HG03280 (cell line): ENCODE data around the gene COL10A1.
A peak's percentile ranks its signal among the peaks of the same experiment; 100 is the strongest.
"Not testable (repeated sequence)": the region's sequence is repeated elsewhere in the genome, so short reads cannot be mapped to it uniquely, and the experiment has no call there.

ENCODE experiments used
- ATAC-seq: cut with Tn5 transposase; IDR thresholded peaks from one replicate; pipeline ENCODE4 v1.9.1; 2021; ENCODE audit warnings: mild to moderate bottlenecking, moderate library complexity; ENCODE audit not compliant: unreplicated experiment

The COL10A1 gene

DNA sequence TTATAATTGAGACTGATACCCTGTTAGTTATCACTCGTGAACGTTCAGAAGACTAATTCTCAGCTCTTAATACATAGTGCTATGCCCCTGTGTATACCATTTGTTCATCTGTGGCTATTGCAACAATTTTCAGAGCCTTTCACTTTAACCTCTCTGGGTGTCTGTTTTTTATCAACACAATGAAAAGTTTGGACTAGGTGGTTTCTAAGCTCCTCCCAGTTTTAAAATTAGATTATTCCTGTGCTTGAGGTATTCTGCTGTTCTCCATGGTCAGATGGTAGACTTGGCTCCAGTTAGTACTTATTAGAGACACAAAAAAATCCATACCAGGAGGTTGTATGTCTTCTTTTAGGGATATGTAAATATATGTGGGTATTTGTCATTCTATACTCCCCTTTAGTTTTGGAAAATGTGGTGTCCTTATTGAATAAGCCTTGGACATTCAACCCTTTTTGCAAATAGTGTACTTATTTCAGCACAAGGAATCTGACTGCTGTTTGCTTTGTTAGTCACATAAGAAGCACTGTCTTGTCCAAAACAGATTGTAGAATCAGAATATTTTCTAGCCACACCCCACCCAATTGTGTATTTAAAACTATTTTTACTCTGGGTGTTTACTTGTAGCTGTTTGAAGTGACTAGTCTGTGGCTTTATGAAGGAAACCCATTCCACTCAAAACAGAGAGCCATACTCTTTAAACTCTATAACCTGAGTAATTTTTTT lies 2.0 kb upstream of the COL10A1 start:
- ATAC-seq = no peak

GRCh38 chr6:116120430-116120829 lies 5.5 kb downstream of the COL10A1 start:
- ATAC-seq = no peak

GRCh38 chr6:116118608-116119007 lies 7.3 kb downstream of the COL10A1 start:
- no peak for ATAC-seq

GRCh38 chr6:116115781-116116180 lies 10.2 kb downstream of the COL10A1 start:
- ATAC-seq = no peak

- no peak for ATAC-seq
These were observed 12.5 kb downstream of the COL10A1 start for GRCh38 chr6:116113386-116113785.

GRCh38 chr6:116111552-116112528 lies 14.1 kb downstream of the COL10A1 start:
- peak; percentile 76 for ATAC-seq

- no peak for ATAC-seq
These were observed 17.1 kb downstream of the COL10A1 start for GRCh38 chr6:116108836-116109235.

DNA sequence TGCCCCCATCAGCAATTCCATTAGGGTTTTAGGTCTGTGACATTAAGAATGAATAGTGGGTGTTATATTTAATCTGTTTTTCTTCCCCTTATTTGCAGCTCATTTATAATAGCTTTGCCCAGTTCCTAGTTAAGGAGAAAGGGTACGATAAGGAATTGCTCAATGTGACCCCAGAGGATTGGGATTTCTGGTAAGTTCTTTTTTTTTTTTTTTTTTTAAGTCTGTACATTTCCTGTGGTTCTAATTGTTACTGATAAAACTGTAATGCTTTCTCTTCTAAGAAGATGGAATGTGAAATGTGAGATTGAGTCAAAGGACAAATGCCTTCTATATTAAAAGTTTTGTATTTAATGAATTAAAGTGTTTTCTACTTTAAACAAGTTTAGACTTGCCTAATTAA lies 19.8 kb downstream of the COL10A1 start:
- ATAC-seq = no peak

DNA sequence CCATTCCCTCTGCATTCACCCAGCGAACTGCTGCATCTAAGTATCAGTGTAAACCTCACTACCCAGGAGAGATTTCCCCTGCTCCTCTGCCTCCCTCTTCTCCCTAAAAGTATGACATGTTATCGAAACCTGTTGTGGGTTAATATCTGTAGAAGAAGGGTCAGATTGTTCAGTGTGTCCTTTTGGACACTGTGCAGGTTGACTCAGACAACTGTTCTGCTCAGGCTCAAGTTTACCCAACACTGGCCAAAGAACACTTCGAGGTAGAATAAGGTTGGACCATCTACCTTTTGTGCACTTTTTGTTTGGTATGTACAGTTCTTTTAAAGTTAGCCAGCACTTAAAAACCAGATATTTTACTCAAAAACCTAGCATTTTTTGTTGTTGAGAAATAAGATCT lies 20.7 kb downstream of the COL10A1 start:
- ATAC-seq = no peak

GRCh38 chr6:116104636-116105035 lies 21.3 kb downstream of the COL10A1 start:
- no peak for ATAC-seq

- ATAC-seq = no peak
These were observed 23.1 kb downstream of the COL10A1 start for GRCh38 chr6:116102873-116103272.

- ATAC-seq = no peak
These were observed 24.1 kb downstream of the COL10A1 start for GRCh38 chr6:116101790-116102189.

GRCh38 chr6:116101302-116101718 lies 24.6 kb downstream of the COL10A1 start:
- no peak for ATAC-seq

DNA sequence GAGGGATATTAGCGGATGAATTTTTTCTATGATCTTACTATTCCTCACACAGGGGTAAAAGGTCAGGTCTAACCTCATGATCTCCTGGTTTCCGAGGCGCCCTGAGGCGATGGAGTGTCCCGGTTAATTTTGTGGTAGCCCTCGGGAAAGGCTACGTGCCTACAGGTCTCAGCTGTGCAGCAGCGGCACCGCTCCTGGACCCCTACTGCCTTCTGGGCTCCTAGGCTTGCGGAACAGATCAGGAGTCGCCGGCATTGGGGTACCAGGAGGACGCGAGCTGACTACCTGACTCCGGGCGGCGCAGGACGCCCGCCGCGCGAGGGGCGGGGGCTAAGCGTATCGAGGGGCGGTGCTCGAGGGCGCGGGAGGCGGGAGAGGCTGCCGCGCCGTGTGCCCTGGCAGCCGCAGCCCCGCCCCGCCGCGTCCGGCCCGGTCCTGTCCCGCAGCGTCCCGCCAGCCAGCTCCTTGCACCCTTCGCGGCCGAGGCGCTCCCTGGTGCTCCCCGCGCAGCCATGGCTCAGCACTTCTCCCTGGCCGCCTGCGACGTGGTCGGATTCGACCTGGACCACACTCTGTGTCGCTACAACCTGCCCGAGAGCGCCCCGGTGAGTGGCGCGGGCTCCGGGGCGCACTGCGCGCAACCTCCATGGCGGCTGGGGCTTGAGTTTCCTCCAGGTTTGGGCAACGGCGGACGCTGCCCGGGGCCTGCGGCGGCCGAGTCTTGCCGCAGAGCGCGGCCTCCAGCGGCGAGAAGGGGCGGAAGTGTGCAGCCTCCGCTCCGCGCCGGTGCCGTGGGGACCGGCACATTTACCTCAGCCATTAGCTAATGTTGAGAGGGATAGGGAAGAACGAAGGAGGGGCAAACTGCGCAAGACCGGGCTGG lies 25.3 kb downstream of the COL10A1 start, which contains the start of gene NT5DC1:
TSS of gene NT5DC1 (plus strand) at position 435 of the 883 bp plus-strand sequence. CDS start at position 513, 78 bp downstream.
- peak; percentile 91 for ATAC-seq

DNA sequence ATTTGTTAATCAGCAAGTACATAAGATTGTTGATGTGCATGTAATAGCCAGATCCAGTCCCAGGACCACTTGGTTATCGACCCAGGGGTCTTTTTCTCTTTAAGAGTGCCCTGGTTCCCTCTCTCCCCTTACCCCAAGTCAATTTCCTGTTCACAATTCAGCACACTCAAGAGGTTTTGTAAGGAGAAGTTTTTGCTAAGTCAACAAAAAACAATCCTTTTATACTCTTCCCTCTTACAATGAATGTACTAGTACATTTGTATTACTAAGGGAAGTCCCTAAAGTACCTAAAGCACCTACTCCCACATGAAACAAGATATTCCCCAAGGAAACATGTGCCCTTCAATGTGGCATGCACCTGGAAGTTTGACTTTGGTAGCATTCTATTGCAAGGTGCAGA lies 26.9 kb downstream of the COL10A1 start:
- no peak for ATAC-seq

DNA sequence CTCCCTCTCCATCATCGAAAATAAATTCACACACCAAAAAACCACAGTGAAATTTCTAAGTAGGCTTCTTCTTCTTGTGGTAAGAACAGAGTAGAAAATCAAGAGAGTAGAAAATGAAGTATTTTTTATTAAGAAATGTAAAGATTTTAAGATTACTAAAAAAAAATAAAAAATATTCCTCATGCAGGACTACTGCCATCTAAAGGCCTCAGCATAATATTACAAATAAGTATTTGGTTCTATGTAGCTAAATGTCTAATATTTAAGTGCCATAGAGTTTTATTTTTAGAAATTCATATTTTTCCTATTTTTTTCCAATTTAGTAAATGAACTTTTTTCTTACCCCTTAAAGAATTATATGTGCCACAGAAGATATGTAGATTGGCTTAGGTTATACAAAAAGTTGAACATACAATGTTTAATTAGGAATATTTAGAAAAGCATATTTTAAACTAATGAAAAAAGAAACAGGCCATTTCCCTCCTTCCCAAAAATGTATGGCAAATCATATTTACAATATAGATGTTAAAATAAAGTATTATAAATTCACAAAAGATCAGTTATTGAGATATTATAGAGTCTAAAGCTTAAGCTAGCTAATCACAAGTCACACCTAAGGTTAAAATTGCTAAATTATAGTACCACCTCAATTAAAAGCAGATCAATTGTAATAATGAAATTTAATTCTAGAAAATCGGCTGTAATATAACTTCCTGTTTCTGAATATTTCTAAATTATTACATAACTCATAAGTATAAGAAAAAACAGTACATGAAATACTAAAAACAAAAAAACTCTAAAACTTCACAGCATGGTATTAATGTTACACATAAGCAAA lies 28.7 kb downstream of the COL10A1 start:
- no peak for ATAC-seq

GRCh38 chr6:116096048-116096759 lies 29.7 kb downstream of the COL10A1 start:
- ATAC-seq = not testable (repeated sequence)

DNA sequence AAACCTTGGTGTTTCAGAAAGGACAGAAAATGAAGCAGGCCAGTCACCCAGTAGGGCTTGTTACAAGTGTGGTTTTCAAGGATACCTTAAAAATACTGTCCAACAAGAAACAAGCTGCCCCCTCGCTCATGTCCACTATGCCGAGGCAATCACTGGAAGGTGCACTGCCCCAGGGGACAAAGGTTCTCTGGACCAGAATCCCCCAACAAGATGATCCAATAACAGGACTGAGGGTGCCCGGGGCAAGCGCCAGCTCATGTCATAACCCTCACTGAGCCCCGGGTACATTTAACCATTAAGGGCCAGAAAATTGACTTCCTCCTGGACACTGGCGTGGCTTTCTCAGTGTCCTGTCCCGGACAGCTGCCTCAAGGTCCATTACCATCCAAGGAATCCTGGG lies 31.9 kb downstream of the COL10A1 start:
- ATAC-seq = no peak

DNA sequence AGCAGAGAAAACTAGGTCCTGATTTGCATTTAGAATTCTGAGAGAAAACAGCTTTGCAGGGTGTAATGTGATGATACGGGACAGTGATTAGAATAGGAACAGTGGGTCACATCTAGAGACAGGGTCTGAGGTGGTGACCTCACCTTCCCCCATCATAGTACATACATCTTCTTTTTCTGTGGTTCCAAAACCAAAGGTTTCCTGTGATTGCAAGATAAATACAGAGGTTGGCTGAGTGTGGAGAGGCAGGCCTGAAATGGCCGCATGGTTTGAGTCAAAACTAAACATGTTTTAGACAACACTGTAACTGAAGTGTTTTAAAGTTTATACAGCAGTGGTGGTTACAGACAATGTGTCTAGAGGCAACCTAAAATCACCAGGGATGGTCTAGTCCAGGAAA lies 35.7 kb downstream of the COL10A1 start:
- peak; percentile 45 for ATAC-seq
